ENCODE measurements around the gene CSNK1E.

Gene CSNK1E

DNA sequence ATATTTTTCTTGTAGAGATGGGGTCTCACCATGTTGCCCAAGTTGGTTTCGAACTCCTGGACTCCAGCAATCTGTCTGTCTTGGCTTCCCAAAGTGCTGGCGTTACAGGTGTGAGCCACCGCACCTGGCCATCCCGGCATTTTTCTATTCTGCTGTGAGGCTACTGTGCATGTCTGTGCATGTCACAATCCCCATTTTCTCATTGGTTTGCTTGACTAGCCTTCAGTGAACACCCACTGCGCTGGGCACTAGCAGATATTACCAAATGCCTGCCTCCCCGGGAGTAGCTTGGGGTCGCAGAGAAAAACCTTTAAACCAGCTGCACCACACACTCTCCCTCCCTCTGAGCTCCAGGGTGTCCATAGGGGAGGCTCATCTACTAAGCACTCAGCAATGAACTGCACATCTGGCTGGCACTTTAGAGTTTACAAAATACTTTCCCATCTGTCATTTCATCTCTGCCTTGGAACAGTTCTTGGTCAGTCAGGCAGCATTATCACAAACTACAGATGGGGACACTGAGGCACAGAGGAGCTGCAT, 4.9 kb downstream of the CSNK1E start:
- TF ChIP-seq, protein P1, sequence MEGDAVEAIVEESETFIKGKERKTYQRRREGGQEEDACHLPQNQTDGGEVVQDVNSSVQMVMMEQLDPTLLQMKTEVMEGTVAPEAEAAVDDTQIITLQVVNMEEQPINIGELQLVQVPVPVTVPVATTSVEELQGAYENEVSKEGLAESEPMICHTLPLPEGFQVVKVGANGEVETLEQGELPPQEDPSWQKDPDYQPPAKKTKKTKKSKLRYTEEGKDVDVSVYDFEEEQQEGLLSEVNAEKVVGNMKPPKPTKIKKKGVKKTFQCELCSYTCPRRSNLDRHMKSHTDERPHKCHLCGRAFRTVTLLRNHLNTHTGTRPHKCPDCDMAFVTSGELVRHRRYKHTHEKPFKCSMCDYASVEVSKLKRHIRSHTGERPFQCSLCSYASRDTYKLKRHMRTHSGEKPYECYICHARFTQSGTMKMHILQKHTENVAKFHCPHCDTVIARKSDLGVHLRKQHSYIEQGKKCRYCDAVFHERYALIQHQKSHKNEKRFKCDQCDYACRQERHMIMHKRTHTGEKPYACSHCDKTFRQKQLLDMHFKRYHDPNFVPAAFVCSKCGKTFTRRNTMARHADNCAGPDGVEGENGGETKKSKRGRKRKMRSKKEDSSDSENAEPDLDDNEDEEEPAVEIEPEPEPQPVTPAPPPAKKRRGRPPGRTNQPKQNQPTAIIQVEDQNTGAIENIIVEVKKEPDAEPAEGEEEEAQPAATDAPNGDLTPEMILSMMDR (IDR thresholded peaks at IDR 0.05; ENCODE audit: insufficient read depth, low read length, missing control alignments) = no peak
- ChIA-PET POLR2A (interaction anchor here (0.6 to 1.7 kb wide), 5 partner anchors 9 to 111 kb away, joined by 3 to 4 read pairs (median 3); partner anchors contain the start of gene MAFF), CTCF (interaction anchor here (0.6 to 1.5 kb wide), 4 partner anchors 17 to 53 kb away, joined by 3 read pairs; no protein-coding TSS in a partner anchor)
- no peak overlapping the region; the same call in 1 of the 2 replicates for H3K4me3 ChIP-seq (ENCODE audit: low read depth, low read length)
- no peak for DNase-seq (ENCODE audit: low read depth, low spot score)

DNA sequence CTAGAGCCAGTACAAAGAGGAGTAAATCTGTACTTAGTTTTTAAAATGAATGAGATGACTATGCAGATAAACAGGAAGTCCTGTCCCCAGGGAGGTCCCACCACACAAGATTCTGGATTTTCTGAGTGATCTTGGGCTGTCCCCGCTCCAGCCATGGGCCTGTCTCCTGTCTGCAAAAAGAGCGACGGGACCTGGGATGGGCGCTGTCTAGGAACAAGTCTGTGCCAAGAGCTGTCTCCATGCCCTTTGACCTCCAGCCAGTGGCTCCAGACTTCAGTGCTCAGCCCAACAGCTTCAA, 6.0 kb downstream of the CSNK1E start:
- CTCF ChIA-PET = interaction anchor here (1.2 to 1.5 kb wide), 3 partner anchors 16 to 52 kb away, joined by 3 read pairs; no protein-coding TSS in a partner anchor
- H3K4me3 ChIP-seq (ENCODE audit: low read depth, low read length) = no peak overlapping the region
- POLR2A ChIA-PET = interaction anchor here (0.7 kb wide), 1 partner anchor 110 kb away, joined by 3 read pairs; the partner anchor contains the start of gene MAFF
- TF ChIP-seq, protein P1 (IDR thresholded peaks at IDR 0.05; ENCODE audit: insufficient read depth, low read length, missing control alignments) = no peak
- no peak for DNase-seq (ENCODE audit: low read depth, low spot score)

DNA sequence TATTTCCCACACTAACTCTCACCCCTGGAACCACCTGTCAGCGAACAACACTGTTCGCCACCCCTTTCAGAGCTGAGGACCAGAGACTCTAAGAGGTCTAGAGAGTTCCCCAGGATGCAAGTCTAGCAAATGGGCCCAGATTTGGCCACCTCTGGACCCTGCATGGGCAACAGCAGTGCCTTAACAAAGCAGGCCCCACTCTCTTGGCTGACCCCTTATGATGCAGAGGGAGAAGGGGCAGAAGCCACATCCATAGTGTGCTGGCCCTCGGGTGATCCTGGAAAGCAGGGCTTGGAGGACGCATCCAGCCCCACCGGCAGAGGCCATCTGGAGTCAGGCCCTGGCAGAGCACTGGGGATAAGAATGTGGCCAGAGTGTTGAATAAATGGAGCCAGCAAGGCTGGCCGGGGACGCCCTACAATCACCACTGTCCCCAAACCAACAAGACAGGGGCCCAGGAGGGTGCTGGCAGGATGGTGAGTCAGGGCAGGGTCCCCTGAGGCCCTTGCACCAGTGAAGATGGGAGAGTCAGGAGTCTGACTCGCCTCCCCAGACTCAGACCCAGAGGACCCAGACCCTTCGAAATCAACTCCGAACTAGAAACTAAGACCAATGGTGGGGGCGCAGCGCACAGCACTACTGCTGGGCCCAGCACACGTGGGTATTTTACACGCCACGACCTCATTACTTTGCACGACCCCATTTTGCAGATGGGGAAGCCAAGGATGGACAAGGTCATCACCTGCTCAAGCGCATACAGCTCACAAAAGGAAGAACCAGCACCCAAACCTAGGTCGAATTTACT, 6.5 kb downstream of the CSNK1E start:
- ChIA-PET CTCF (interaction anchor here (1.2 to 1.3 kb wide), 2 partner anchors 13 to 41 kb away, joined by 3 to 5 read pairs; no protein-coding TSS in a partner anchor), POLR2A (no interaction called here)
- no peak for DNase-seq (ENCODE audit: low read depth, low spot score)
- H3K4me3 ChIP-seq (ENCODE audit: low read depth, low read length) = no peak overlapping the region
- TF ChIP-seq, protein P1 (IDR thresholded peaks at IDR 0.05; ENCODE audit: insufficient read depth, low read length, missing control alignments) = no peak

DNA sequence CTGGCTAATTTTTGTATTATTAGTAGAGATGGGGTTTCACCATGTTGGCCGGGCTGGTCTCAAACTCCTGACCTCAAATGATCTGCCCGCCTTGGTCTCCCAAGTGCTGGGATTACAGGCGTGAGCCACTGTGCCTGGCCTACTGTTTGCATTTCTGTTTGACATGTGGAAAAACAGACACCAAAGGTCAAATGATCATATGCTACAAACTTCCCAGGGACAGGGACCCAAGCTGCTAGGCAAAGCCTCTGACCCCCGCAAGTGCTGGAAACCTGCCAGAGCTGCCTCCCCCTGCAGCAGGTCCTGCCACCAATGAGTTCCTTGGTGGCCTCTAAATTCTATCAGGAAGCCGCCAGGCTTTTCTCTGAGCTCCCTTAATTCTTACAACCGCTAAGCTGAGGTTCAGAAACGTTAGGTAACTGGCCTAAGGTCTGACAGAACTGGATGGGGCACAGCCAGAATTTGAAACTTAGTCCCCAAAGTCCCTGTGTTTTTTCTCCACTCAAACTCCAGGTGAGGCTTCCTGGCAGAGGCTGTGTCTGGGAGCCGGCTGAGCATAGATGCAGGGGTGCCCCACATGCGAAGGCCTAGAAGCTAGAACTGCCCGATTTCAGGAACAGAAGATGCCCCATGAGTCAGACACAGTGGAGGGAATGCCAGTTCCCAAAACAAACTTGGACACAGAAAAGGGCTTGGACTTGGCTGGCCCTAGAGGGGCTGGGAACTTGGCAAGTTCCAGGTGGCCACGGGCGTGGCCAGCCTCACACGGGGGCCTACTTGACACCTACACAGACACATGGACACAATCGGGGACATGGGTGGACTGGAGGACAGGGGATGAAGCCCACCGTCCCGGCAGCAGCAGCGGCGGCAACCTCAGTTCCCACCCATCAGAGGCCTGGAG, 7.4 kb downstream of the CSNK1E start:
- TF ChIP-seq, protein P1 (IDR thresholded peaks at IDR 0.05; ENCODE audit: insufficient read depth, low read length, missing control alignments) = no peak
- no peak overlapping the region for H3K4me3 ChIP-seq (ENCODE audit: low read depth, low read length)
- ChIA-PET CTCF (interaction anchor here (1.3 kb wide), 1 partner anchor 12 kb away, joined by 5 read pairs; no protein-coding TSS in a partner anchor), POLR2A (interaction anchor here (1.1 kb wide), 1 partner anchor 11 kb away, joined by 3 read pairs; no protein-coding TSS in a partner anchor)
- DNase-seq (ENCODE audit: low read depth, low spot score) = no peak

DNA sequence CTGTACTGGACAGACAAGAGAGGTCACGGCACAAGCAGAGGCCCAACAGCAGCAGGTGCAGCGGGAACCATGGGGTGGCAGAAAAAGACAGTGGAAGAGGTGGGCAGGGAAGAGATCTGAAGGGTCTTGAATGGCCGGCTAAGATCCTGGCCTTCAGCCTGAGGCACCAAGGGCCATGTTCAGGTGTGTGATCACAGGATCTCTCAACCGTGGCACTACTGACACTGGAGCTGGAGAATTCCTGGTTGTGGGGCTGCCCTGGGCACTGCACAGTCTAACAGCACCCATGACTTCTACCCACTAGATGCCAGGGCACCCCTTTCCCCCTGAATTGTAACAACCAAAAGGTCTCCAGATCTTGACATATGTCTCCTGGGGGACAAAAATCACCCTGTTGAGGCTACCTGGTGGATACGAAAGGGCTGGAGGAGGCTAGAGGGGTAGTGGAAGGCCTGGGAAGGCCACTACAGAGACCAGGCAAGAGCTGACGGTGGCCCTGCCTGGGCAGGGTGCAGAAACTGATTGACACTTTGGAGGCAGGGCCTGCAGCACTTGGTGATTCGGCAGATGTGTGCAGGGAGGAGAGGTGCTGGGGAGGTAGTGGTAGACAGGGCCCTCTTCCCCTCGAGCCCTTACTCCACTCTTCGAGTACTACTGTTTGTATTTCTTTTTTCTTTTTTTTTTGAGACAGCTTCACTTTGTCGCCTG, 8.3 kb downstream of the CSNK1E start:
- DNase-seq (ENCODE audit: low read depth, low spot score) = no peak
- no peak overlapping the region for H3K4me3 ChIP-seq (ENCODE audit: low read depth, low read length)
- POLR2A ChIA-PET = interaction anchor here (1.1 kb wide), 1 partner anchor 10 kb away, joined by 3 read pairs; no protein-coding TSS in a partner anchor
- TF ChIP-seq, protein P1 (IDR thresholded peaks at IDR 0.05; ENCODE audit: insufficient read depth, low read length, missing control alignments) = no peak
- CTCF ChIA-PET = interaction anchor here (0.6 to 1.3 kb wide), 2 partner anchors 11 to 44 kb away, joined by 3 to 5 read pairs; no protein-coding TSS in a partner anchor

All from AG04449 (cell line).